Nephron progenitor cell (in vitro differentiated cells): Measurements from ENCODE around the gene CALML3.

Source experiments
- DNase-seq: peaks from one replicate; pipeline ENCODE4 v3.0.0; 2021
- H3K27ac Mint-ChIP-seq: 2 replicates; pipeline ENCODE4 v1.8.0; 2021; ENCODE audit warnings: mild to moderate bottlenecking, moderate library complexity, mixed read lengths
- H3K27me3 Mint-ChIP-seq: 2 replicates; pipeline ENCODE4 v1.8.0; 2021; ENCODE audit warnings: mild to moderate bottlenecking, low read depth, mixed read lengths; ENCODE audit not compliant: poor library complexity
- H3K36me3 Mint-ChIP-seq: 2 replicates; pipeline ENCODE4 v1.8.0; 2021; ENCODE audit warnings: low read depth, mixed read lengths
- H3K4me1 Mint-ChIP-seq: 2 replicates; pipeline ENCODE4 v1.8.0; 2021; ENCODE audit warnings: mixed read lengths
- H3K4me3 Mint-ChIP-seq: 2 replicates; pipeline ENCODE4 v1.8.0; 2021; ENCODE audit warnings: mild to moderate bottlenecking, moderate library complexity, mixed read lengths
- H3K9me3 Mint-ChIP-seq: 2 replicates; pipeline ENCODE4 v1.8.0; 2021; ENCODE audit warnings: mild to moderate bottlenecking, moderate library complexity, mixed read lengths
- CTCF ChIP-seq: fragments of 200-600 bp; sonication (generic); IDR thresholded peaks from 2 replicates; pipeline ENCODE4 v1.5.0; 2021; ENCODE audit warnings: antibody characterized with exemption

CALML3 gene

GRCh38 chr10:5515948-5516761, 8.6 kb upstream of the CALML3 start:
- Mint-ChIP-seq H3K36me3 (no peaks in the 10 kb centered on the region), H3K9me3 (peaks cover 25% of the 10 kb centered on the region), H3K4me1 (peaks cover 32% of the 10 kb centered on the region), H3K4me3 (no peak overlapping the region), H3K27ac (no peak overlapping the region), H3K27me3 (peaks cover 10% of the 10 kb centered on the region)
- DNase-seq: no peak
- no peak for TF ChIP-seq CTCF

GRCh38 chr10:5517546-5517945, 7.2 kb upstream of the CALML3 start:
- no peak for TF ChIP-seq CTCF

GRCh38 chr10:5518143-5518542, 6.6 kb upstream of the CALML3 start:
- Mint-ChIP-seq H3K36me3 (no peaks in the 10 kb centered on the region), H3K4me3 (no peak overlapping the region), H3K27ac (no peak overlapping the region), H3K27me3 (peaks cover 10% of the 10 kb centered on the region), H3K9me3 (peaks cover 25% of the 10 kb centered on the region), H3K4me1 (peaks cover 19% of the 10 kb centered on the region)
- no peak for TF ChIP-seq CTCF
- no peak for DNase-seq

More at GRCh38 chr10:5517546-5517945, 7.2 kb upstream of the CALML3 start:
- H3K9me3 Mint-ChIP-seq: peaks cover 25% of the 10 kb centered on the region
- H3K27ac Mint-ChIP-seq: no peak overlapping the region
- DNase-seq: no peak
- H3K4me1 Mint-ChIP-seq: peaks cover 25% of the 10 kb centered on the region
- H3K36me3 Mint-ChIP-seq: no peaks in the 10 kb centered on the region
- H3K27me3 Mint-ChIP-seq: peaks cover 10% of the 10 kb centered on the region
- no peak overlapping the region for H3K4me3 Mint-ChIP-seq

GRCh38 chr10:5519054-5519453, 5.7 kb upstream of the CALML3 start:
- no peak overlapping the region for H3K27ac Mint-ChIP-seq
- TF ChIP-seq CTCF: no peak
- peaks cover 17% of the 10 kb centered on the region for H3K4me1 Mint-ChIP-seq
- no peak for DNase-seq
- H3K9me3 Mint-ChIP-seq: peaks cover 25% of the 10 kb centered on the region
- peaks cover 9% of the 10 kb centered on the region for H3K27me3 Mint-ChIP-seq
- H3K36me3 Mint-ChIP-seq: no peaks in the 10 kb centered on the region
- no peak overlapping the region for H3K4me3 Mint-ChIP-seq

- Mint-ChIP-seq H3K4me3 (no peak overlapping the region), H3K36me3 (no peaks in the 10 kb centered on the region), H3K4me1 (peaks cover 25% of the 10 kb centered on the region), H3K27me3 (peaks cover 3% of the 10 kb centered on the region), H3K9me3 (peaks cover 25% of the 10 kb centered on the region), H3K27ac (no peak overlapping the region)
- no peak for DNase-seq
- TF ChIP-seq CTCF: no peak
Observed at GRCh38 chr10:5522913-5523560, 1.7 kb upstream of the CALML3 start.
